Astrocyte of the cerebellum (primary cell): ENCODE data around the gene LCN10.

Experiments used
- DNase-seq: peaks from one replicate; pipeline ENCODE4 v3.0.0-alpha.2; 2011; ENCODE audit warnings: low read depth
- H3K4me3 ChIP-seq: 2 replicates; pipeline ENCODE4 v1.5.1; 2011; ENCODE audit warnings: mild to moderate bottlenecking, low read depth, low read length, moderate library complexity
- CTCF ChIP-seq: IDR thresholded peaks from 2 replicates; pipeline ENCODE4 v1.5.1; 2012; ENCODE audit warnings: low read length, low read depth, moderate library complexity, mild to moderate bottlenecking; ENCODE audit errors: missing control alignments
- in situ Hi-C: cut with HindIII; loops from 2 replicates; pipeline ENCODE4 v1.10.0; 2017; ENCODE audit warnings: low sequenced_read_pairs

The LCN10 gene

GRCh38 chr9:136696502-136696901 lies 46.2 kb downstream of the LCN10 start:
- no peak for TF ChIP-seq CTCF
- in situ Hi-C loops: no loop called here
- H3K4me3 ChIP-seq: no peak overlapping the region
- DNase-seq: no peak

GRCh38 chr9:136695955-136696354 lies 46.8 kb downstream of the LCN10 start:
- in situ Hi-C loops: no loop called here
- H3K4me3 ChIP-seq: no peak overlapping the region

GRCh38 chr9:136695435-136695895 lies 47.3 kb downstream of the LCN10 start:
- DNase-seq: peak; percentile 6
- TF ChIP-seq CTCF: no peak
- in situ Hi-C loops: no loop called here
- no peak overlapping the region for H3K4me3 ChIP-seq

More at GRCh38 chr9:136695955-136696354, 46.8 kb downstream of the LCN10 start:
- no peak for DNase-seq
- TF ChIP-seq CTCF: no peak

- TF ChIP-seq CTCF: no peak
- DNase-seq: no peak
- in situ Hi-C loops: no loop called here
- no peak overlapping the region for H3K4me3 ChIP-seq
Measured at GRCh38 chr9:136694872-136695247, 47.9 kb downstream of the LCN10 start.

GRCh38 chr9:136694163-136694871 lies 48.4 kb downstream of the LCN10 start:
- TF ChIP-seq CTCF: peak; percentile 69
- in situ Hi-C loops: no loop called here
- H3K4me3 ChIP-seq: no peak overlapping the region
- DNase-seq: no peak

GRCh38 chr9:136693490-136694162 lies 49.1 kb downstream of the LCN10 start:
- H3K4me3 ChIP-seq: no peak overlapping the region
- in situ Hi-C loops: no loop called here
- DNase-seq: no peak
- no peak for TF ChIP-seq CTCF
